ENCODE results near the gene FAM240B.

DNA sequence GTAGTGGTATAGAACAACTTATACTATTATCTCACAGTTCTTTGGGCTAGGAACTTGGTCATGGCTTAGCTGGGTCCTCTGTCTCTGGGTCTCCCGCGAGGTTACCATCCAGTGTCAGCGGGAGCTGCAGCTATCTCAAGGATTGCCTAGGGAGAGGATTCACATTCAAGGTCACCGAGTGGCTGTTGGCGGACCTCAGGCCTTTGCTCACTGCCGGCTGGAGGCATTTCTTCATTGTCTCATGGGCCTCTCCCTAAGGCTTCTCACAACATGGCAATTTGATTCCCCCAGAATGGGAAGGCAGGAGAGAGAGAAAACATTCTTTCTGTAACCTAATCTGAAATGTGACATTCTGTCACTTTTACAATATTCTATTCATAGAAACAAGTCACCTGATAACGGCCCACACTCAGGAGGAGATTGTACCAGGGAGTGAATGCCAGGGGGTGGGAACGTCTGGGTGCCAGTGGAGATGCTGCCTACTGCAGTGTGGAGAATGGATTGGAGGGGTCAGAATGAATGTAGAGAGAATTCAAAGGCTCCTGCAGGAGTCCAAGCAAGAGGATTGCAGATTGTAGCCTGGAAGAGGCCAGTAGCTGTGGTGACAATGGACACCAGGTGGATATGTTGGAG, 70.1 kb downstream of the FAM240B start:
- TF ChIP-seq MAZ (IDR thresholded peaks at IDR 0.05; ENCODE audit: borderline replicate concordance, low read depth, low read length) (no peak), POLR2A (IDR thresholded peaks at IDR 0.05; ENCODE audit: low read depth, low read length) (no peak), NFE2L2 (IDR thresholded peaks at IDR 0.05; ENCODE audit: low read depth, low read length) (no peak), CHD1 (IDR thresholded peaks at IDR 0.05; ENCODE audit: low read depth, low read length) (no peak), CEBPB (IDR thresholded peaks at IDR 0.05; ENCODE audit: low read depth, low read length) (no peak), ELK1 (IDR thresholded peaks at IDR 0.05; ENCODE audit: borderline replicate concordance, low read depth, low read length) (no peak), MAFK (IDR thresholded peaks at IDR 0.05; ENCODE audit: low read depth, low read length) (no peak)
- TF ChIP-seq, protein P1, sequence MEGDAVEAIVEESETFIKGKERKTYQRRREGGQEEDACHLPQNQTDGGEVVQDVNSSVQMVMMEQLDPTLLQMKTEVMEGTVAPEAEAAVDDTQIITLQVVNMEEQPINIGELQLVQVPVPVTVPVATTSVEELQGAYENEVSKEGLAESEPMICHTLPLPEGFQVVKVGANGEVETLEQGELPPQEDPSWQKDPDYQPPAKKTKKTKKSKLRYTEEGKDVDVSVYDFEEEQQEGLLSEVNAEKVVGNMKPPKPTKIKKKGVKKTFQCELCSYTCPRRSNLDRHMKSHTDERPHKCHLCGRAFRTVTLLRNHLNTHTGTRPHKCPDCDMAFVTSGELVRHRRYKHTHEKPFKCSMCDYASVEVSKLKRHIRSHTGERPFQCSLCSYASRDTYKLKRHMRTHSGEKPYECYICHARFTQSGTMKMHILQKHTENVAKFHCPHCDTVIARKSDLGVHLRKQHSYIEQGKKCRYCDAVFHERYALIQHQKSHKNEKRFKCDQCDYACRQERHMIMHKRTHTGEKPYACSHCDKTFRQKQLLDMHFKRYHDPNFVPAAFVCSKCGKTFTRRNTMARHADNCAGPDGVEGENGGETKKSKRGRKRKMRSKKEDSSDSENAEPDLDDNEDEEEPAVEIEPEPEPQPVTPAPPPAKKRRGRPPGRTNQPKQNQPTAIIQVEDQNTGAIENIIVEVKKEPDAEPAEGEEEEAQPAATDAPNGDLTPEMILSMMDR (conservative IDR thresholded peaks at IDR 0.05; ENCODE audit: low read depth, low read length), result no peak
- TF ChIP-seq, protein P2, sequence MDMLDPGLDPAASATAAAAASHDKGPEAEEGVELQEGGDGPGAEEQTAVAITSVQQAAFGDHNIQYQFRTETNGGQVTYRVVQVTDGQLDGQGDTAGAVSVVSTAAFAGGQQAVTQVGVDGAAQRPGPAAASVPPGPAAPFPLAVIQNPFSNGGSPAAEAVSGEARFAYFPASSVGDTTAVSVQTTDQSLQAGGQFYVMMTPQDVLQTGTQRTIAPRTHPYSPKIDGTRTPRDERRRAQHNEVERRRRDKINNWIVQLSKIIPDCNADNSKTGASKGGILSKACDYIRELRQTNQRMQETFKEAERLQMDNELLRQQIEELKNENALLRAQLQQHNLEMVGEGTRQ (IDR thresholded peaks at IDR 0.05; ENCODE audit: low read depth, low read length), result no peak
